GM18873 (cell line): ENCODE measurements around the gene MAP7D2.

Experiments
- ATAC-seq: cut with Tn5 transposase; IDR thresholded peaks from one replicate; pipeline ENCODE4 v1.9.1; 2021; ENCODE audit warnings: mild to moderate bottlenecking, moderate library complexity, moderate number of reproducible peaks; ENCODE audit not compliant: unreplicated experiment, low FRiP score

Gene MAP7D2

DNA sequence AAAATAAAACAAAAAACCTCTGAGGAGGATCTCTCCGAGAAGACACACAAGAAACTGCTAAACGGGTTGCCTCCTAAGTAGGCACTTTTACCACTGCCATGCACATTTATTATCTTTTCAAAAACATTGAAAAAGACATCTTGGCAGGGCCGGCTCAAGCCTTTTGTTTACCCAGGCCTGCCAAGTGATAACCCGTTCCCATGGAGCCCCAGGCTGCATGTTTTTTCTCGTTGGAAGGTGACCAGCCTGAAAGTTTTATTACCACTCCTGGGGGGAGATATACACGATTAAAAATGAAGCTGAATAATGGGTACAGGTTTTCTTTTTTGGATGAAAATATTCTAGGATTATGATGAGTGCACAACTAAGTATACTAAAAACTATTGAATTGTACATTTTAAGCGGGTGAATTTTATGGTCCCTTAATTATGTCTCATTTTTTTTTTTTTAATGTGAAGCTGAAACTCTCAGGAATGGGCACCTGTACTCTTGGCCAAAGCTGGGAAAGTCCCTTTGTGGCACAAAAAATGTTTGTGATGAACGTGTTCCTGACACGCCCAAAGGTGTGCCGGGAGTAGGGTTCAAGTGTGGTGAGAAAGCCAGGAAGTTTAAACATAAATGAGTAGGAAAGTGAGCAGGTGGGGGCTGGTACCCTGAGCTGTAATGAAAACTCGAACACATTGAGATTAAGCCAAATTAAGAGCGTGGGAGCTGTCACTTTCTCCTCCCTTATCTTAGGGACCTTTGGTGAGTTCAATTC lies 1.5 kb upstream of the MAP7D2 start:
- no peak for ATAC-seq

DNA sequence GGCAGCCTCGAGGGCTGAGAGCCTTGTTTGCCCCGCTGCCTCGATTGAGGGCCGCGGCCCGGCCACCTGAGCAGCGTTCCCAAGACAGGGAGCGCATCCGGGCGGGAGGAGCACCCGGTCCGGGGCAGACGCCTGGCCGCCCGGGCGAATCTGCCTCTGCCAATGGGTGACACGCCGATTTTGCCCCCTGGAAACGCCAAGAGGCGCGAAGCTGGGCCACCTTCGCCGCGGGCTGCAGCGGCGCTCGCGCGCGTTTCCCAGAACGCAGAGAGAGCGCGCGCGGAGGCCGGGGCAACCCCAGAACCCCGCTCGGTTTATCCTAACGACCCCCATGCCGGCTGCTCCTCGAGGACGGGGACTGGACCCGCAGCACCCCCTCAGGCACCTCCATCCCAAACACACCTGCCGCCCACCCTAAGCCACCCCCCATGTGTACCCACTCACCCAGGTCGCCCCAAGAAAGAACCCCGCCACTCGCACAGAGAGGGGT lies 575 bp downstream of the MAP7D2 start:
- no peak for ATAC-seq

DNA sequence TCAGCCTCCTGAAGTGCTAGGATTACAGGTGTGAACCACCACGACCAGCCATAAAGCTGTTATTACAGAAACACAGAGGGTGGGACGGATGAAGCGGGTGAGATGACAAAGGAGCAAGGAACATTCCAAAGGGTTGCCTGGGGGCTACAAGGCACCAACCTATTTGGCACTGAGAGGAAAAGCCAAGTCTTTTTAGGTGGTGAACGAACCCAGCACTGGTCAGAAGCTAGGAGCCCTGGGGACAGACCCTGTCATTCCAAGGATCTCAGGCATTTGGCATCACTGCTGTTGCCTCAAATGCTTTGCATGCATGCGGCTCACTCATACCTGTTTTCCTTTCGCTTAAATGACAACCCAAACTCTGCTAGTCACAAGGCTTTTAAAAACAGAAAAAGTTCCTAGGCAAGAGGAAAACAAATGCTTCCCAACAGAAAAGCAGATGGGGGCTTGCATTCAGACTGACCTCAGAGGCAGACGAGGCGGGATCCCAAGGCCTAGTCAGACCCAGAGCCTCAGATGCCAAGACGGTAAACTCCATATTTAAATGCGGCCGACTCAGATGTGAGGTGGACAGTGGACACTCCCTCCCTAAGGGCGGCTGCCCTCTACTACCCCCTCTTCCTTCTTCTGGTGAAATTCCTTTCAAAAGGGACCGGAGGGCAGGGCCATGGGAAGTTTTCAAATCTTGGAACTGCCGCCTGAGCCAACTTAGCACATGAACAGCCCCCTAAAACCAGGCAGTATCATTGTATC lies 4.5 kb downstream of the MAP7D2 start:
- ATAC-seq: no peak

DNA sequence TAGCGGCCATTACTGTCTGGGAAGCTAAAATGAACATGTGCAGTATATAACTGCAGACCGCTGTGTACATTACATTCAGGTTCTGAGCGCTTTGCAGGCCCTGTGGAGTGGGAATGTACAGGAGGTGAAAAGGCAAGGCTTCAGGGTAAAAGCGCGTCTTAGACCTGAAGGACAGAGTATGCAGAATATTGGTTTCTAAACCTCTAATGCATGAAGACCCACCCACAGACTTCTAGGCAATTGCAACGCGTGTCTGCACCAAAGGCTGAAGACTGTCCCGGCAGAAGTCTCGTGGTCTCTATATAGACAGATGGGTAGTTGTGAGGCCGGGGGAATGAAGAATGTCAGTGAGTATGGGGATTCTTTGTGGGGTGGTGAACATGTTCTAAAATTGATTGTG lies 5.4 kb downstream of the MAP7D2 start:
- ATAC-seq: no peak

DNA sequence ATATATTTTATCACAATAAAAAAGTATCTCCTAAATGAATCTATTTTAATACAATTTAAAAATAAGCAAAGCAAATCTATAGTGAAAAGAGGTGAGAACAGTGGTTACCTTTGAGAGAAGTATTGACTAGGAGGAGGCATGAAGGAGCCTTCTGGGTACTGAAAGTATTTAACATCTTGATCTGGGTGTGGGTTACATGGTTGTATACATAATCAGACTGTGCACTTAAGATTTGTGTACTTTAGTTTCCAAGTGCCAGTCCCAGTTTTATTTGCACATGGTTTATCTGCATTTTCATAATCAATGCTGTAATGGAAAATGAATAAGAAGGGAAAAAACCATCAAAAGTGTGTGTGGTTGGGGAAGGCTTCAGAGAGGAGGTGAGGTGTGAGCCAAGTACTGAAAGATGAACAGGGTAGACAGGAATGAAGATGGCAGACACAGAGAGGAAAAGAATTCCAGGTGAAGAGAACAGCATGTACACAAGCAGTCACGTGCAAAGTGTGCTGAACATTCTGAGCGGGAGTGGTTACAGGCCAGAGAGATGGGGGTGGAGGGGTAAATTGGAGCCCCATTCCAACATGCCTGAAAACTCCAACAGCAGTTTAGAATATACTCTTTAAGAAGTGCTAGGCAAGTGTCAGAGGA lies 14.6 kb downstream of the MAP7D2 start:
- ATAC-seq: no peak

DNA sequence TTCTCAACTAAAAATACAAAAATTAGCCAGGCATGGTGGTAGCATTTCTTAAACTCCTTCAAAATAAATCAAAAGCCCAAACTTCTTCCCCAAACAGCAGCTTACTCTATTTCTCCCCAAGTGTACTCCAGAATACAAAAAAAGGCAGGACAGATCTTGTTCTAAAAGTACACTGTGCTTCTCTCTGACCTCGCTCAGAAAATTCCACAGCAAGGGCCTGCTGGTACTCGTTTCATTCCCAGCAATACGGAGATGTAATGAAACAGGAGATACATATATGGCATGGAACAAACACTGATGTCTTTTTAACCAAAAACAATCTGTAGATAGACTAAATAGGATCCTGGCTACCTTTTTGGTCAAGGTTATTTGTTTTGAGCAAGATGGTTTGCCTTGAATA lies 25.2 kb downstream of the MAP7D2 start:
- no peak for ATAC-seq

DNA sequence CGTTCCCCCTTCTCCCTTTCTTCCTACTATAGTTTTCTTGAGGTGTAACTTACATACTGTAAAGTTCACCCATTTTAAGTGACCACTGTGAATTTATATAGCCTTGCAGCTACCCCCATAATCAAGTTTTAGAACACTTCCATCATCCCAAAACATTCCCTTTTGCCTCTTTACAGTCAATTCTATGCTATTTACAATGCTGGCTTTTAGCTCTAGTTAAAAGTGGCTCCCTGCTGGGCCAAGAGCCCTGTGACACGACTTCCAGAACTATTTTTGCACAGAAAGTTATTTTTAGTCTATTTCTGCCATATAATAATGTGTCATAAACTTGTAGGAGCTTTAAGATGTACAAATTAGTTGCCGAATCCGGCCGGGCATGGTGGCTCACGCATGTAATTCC lies 26.9 kb downstream of the MAP7D2 start:
- no peak for ATAC-seq

DNA sequence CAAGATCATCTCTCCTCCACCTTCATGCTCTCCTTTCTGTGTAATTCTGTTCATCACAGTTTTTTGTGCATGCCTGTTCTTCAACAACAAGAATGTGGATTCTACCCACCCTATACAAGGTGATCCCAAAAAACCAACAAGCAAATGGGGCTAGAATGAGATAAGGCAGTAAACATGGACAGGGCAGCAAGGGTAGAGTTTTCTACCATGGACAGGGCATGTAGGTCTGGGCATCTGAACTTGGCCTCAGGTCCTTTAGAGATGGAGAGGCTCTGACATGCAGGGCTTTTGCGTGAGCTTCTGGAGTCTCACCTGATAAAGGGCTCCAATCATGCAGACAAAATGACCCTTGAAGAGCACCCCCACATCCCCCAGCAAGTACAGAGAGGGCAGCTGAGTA lies 36.4 kb downstream of the MAP7D2 start:
- no peak for ATAC-seq

DNA sequence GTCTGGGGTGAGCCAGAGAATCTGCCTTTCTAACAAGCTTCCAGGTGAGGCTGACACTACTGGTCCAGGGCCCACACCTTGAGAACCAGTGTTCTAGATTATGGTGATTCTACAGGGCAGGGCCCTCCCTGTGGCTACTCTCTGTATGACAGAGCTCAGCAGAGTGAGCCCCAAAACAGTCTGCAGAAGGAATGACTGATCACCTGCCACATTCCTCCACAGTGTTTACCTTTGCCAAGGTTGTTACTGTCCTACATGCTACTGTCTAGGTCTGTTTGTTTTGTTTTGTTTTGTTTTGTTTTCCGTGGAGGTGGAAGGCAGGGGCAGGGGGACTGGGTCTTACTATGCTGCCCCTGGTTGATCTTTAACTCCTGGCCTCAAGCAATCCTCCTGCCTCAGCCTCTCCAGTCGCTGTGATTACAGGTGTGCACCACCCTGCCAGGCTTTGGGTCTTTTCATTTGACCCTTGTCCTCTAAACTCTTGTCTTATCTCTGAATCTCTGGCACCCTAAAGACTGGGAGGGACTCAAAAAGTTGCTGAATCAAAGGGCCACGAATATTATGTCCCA lies 45.1 kb downstream of the MAP7D2 start:
- ATAC-seq: no peak

DNA sequence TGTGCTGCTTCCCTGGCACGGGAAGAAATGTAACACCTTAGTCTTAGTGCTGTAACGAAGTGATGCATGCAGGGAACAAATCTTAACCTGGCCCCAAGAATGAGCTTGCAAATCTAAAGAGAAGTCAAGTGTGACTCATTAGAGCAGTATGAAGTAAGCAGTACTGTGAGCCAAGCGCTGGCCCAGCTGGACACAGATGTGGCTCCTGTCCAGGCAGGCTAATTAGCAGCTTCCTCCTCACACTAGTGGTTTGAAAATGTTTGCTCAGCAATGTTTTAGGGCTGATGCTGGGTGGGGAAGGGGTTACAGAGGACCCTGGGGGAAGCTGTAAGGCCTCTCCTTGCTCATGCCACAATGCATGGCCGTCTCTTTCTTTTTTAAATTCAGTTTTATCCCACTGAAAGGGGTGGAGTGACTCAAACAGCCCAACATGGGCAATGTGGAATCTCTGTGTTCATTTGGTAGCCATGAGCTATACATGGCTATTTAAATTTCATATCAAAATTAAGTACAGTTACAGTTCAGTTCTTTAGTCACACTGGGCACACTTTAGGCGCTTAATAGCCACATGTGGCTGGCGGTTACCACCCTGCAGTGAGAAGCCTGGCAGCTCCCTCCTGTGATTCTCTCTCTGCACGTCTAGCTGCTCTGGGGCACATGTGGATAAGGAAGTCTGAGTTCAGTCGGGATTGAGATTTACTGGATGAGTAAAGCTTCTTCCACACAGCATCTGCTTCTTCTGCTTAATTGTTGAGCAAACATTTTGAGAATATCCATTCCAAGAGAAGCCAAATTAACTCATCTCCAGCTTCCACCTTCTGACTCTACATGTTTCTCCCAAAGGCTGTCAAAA lies 48.8 kb downstream of the MAP7D2 start:
- no peak for ATAC-seq

DNA sequence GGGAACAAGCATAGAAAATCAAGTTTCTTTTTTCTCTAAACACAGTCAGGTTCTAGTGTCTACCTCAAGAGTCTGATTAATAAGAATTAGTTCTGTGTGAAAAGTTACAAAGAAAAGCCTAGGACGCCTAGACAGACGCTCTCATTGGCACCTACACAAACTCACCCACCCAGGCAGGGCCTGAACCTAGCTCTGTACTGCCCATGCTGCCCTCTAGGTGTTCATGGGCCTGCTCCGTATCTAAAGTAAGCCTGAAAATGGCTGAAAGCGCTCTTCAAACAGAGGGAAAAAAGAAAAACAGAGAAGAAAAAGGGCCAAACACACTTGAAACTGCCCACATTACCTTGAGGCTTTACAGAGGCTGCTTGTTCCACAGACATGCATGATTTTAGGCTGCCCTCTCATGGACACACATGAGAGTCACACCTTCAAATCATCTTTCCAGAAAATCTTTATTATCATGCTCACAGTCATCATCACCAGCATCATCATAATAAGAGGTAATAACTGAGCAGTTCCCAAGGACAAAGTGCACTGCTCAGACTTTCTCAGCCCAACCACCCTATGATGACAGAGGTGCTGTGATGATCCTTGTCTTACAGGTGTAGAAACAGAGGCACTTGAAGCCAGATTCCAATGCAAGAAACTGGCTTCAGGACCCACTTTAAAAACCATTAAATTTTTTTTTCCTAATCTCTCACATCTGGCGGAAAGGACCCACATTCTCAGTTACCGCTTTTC lies 49.6 kb downstream of the MAP7D2 start:
- peak; percentile 58 for ATAC-seq

DNA sequence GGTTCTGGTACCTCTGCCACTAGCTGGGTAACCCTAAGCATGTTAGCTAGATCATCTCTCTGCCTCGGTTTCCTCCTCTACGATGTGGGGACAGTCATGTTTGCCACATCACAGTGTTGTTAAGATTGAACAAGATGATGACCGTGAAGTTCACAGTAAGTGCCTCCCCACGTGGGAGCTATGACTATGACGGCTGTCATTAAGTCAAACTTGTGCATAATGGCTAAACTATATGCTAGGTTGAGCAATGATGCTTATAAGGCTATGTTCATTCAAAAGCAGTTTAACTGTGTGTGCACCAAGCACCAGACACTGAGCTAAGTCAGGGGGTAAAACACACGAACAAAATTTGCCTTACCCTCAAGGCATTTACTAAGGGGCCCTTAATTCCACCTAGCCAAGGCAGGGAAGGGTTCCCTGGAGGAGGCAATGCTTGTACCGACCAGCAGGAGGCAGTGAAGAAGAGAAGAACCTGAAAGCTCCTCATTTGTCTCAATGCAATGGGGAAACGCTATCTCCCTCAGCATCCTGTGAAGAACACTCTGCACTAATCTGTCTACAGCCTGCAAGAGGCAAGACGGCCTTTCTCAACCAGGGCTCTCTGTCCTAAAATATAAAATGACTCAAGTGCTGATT lies 52.9 kb downstream of the MAP7D2 start:
- ATAC-seq: no peak

DNA sequence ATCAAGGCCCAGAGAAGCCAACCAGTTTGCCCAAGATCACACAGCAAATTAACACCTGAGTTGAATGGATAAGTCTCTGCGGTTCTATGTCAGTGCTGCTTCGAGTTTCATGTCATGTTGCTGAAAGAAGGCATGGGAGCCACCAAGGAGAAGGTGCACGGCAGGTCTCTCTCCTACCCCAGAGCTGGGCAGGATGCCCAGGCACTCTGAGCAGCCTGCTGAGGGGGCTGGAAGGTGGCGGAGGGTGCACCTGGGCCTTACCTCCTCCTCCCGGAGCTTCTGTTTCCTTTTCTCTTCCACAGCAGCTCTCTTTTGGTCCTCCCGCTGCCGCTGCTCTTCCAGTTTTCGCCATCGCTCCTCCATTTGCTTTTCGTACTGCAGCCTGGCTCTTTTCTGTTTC lies 53.6 kb downstream of the MAP7D2 start:
- no peak for ATAC-seq

DNA sequence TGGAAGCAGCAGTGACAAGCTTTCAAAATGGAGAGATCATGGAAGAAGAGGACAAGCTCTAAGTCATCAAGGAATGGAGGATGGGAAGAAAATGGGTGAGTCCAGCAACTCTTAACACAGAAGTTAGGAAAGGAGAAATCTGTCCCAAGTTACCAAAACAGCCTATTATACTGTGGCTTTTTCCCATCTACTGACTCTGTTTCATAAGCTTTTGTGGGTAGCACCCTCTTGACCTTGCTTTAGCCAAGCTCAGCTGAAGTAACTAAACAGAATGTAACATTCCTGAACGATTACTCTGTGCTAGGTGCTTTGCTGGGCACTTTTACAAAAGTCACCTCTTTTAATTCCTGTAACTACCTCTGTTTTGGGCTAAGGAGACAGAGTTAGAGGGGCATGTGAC lies 54.9 kb downstream of the MAP7D2 start:
- ATAC-seq: no peak

DNA sequence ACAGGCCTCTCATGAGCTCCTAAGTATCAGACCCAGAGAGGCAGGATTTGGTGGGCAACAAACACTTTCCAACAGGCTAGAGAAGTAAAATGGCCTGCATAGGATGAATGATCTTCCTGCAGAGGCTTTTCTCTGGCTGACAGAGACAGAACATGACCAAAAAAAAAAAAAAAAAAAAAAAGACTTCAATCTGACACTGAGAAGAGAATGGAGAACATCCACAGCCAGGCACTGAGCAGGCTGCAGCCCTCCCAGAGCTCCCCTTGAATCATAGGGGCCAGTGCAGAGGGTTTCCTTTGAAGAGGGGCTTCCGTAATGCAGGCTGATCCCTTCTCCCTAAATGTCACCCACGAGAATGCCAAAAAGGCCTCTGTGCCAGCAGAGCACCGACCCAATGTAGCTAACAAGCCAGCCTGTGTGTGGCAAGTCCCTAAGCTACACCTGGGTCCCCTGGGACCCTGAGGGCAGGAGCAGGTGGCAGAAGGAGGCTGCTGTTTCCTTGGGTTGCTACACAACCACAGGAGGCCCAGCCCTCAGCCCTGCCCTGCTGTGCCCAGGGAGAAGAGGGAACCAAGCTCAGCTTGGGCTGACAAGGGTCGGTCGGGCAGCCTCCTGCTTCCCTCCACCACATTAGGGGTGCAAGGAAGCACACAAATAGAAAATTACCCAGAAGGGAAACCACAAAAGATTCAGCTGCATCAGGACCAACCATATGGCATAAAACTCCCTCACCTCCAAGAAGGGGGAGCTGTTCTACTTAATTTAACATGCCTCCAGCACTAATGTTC lies 55.6 kb downstream of the MAP7D2 start:
- peak; percentile 79 for ATAC-seq

DNA sequence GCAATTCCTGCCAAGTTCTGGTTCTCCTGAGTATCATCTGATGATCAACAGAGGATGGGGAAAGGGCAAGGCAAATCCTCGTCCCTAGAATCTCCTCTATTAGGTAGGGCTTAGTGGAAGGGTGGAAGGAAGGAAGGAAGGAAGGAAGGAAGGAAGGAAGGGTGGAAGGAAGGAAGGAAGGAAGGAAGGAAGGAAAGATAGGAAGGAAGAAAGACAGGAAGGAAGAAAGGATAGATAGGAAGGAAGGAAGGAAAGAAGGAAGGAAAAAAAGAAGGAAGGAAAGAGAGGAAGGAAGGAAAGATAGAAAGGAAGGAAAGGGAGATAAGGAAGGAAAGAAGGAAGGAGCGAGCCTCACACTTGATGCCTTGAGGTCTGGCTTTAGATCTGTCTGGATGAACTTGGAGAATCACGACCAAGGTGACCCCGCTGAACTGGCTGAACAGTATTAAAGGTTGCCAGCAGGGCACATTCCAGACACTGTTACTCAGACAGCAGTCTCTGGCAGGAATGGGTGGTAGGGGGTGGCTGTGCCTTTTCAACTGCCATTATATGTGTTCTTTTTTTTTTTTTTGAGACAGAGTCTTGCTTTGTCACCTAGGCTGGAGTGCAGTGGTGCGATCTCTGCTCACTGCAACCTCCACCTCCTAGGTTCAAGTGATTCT lies 57.1 kb downstream of the MAP7D2 start:
- no peak for ATAC-seq

DNA sequence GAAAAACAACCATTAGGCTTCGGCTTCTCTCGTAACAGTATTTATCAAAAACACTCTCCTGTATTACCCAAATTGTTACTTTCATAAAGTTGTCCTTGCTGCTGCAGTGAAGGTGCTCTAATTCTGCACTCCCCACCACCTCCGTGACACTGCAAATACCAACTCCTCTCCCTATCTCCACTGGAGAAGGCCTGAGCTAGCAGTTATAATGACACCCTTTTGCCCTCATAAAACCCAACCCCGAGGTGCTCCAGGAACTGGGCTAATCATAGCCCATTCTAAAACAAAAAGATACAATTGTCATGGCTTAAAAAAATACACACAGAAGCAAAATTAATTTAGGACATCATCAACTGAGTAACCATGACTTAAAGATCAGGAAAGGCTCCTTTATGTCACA lies 59.2 kb downstream of the MAP7D2 start:
- ATAC-seq: no peak

DNA sequence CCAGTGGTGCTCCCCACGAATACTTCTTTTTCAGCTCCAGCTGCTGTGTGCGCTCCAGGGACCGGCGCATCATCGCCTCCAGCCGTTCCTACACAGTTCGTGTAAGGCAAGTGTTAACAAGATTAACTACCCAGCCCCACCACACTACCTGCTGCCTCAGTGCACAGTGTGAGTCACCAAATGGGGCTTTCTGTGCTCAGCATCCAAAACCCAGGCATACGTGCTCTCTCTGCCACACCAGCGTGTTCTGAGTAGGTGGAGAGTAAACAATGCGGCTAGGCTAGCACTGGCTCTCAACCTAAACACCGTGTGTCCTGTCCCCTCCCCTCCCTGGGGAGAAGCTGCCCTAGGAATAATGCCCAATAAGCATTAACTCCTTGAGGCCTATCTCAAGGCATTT lies 60.0 kb downstream of the MAP7D2 start:
- no peak for ATAC-seq
